ENCODE measurements around the gene TTYH2.
"Not testable (repeated sequence)": the region's sequence is repeated elsewhere in the genome, so short reads cannot be mapped to it uniquely, and the experiment has no call there.

The TTYH2 gene

GRCh38 chr17:74239172-74239571, 25.8 kb downstream of the TTYH2 start:
- no peak for DNase-seq

- DNase-seq, result no peak
Observed at GRCh38 chr17:74240618-74241205, 27.3 kb downstream of the TTYH2 start.

- DNase-seq, result no peak
Observed at GRCh38 chr17:74241431-74241830, 28.1 kb downstream of the TTYH2 start.

GRCh38 chr17:74241847-74242246, 28.5 kb downstream of the TTYH2 start:
- DNase-seq, result no peak

GRCh38 chr17:74243013-74243755, 29.8 kb downstream of the TTYH2 start:
- no peak for DNase-seq

GRCh38 chr17:74244128-74244527, 30.8 kb downstream of the TTYH2 start:
- no peak for DNase-seq

GRCh38 chr17:74244548-74244947, 31.2 kb downstream of the TTYH2 start:
- no peak for DNase-seq

GRCh38 chr17:74245145-74245831, 31.9 kb downstream of the TTYH2 start:
- DNase-seq, result no peak

GRCh38 chr17:74245871-74246270, 32.5 kb downstream of the TTYH2 start:
- DNase-seq, result no peak

- no peak for DNase-seq
Observed at GRCh38 chr17:74249590-74250270, 36.4 kb downstream of the TTYH2 start.

GRCh38 chr17:74250324-74250995, 37.1 kb downstream of the TTYH2 start:
- DNase-seq, result no peak

- DNase-seq, result no peak
Observed at GRCh38 chr17:74251051-74251450, 37.7 kb downstream of the TTYH2 start.

- DNase-seq, result no peak
Observed at GRCh38 chr17:74251569-74251968, 38.2 kb downstream of the TTYH2 start.

GRCh38 chr17:74252211-74252610, 38.8 kb downstream of the TTYH2 start:
- no peak for DNase-seq

- no peak for DNase-seq
Observed at GRCh38 chr17:74253036-74253435, 39.7 kb downstream of the TTYH2 start.

GRCh38 chr17:74257311-74257710, 43.9 kb downstream of the TTYH2 start:
- DNase-seq, result no peak

GRCh38 chr17:74259667-74260524, 46.5 kb downstream of the TTYH2 start:
- no peak for DNase-seq

GRCh38 chr17:74260525-74260850, 47.1 kb downstream of the TTYH2 start:
- DNase-seq, result no peak

GRCh38 chr17:74262601-74263000, 49.2 kb downstream of the TTYH2 start:
- DNase-seq, result no peak

- not testable (repeated sequence) for DNase-seq
Observed at GRCh38 chr17:74267054-74267453, 53.7 kb downstream of the TTYH2 start.

- no peak for DNase-seq
Observed at GRCh38 chr17:74267579-74267978, 54.2 kb downstream of the TTYH2 start.

GRCh38 chr17:74267987-74268499, 54.7 kb downstream of the TTYH2 start:
- no peak for DNase-seq

Measured in GDM1 (cell line).